SK-N-SH treated with all-trans-retinoic acid at 6 μM for 48 hours (cell line): ENCODE measurements around the gene AFG1L.

Experiments
- ARNTL ChIP-seq: fragments of 450-650 bp; formaldehyde crosslinking; IDR thresholded peaks from 2 replicates; pipeline ENCODE4 v1.5.0; 2020; ENCODE audit warnings: low read depth, mild to moderate bottlenecking, moderate library complexity, borderline replicate concordance
- PATZ1 ChIP-seq: fragments of 250-450 bp; sonication (Bioruptor Pico); IDR thresholded peaks from 2 replicates; pipeline ENCODE4 v1.8.0; 2020; ENCODE audit warnings: mild to moderate bottlenecking, moderate library complexity, borderline replicate concordance
- TSHZ2 ChIP-seq: fragments of 250-450 bp; sonication (Bioruptor Pico); IDR thresholded peaks from 2 replicates; pipeline ENCODE4 v1.5.0; 2020; ENCODE audit warnings: mild to moderate bottlenecking, moderate library complexity
- ZNF70 ChIP-seq: fragments of 450-650 bp; formaldehyde crosslinking; IDR thresholded peaks from 2 replicates; pipeline ENCODE4 v1.5.0; 2020; ENCODE audit warnings: mild to moderate bottlenecking, moderate library complexity

GRCh38 chr6:108546079-108547049, 251.5 kb downstream of the AFG1L start:
- TF ChIP-seq TSHZ2 (CRISPR knock-in tag) (no peak), ZNF70 (CRISPR knock-in tag) (no peak), PATZ1 (CRISPR knock-in tag) (no peak), ARNTL (no peak)
